Hepatic stellate cell (primary cell): ENCODE results near the gene CDRT4.

ENCODE experiments used
- DNase-seq: peaks from one replicate; pipeline ENCODE4 v3.0.0; 2011; ENCODE audit warnings: low spot score

The CDRT4 gene

DNA sequence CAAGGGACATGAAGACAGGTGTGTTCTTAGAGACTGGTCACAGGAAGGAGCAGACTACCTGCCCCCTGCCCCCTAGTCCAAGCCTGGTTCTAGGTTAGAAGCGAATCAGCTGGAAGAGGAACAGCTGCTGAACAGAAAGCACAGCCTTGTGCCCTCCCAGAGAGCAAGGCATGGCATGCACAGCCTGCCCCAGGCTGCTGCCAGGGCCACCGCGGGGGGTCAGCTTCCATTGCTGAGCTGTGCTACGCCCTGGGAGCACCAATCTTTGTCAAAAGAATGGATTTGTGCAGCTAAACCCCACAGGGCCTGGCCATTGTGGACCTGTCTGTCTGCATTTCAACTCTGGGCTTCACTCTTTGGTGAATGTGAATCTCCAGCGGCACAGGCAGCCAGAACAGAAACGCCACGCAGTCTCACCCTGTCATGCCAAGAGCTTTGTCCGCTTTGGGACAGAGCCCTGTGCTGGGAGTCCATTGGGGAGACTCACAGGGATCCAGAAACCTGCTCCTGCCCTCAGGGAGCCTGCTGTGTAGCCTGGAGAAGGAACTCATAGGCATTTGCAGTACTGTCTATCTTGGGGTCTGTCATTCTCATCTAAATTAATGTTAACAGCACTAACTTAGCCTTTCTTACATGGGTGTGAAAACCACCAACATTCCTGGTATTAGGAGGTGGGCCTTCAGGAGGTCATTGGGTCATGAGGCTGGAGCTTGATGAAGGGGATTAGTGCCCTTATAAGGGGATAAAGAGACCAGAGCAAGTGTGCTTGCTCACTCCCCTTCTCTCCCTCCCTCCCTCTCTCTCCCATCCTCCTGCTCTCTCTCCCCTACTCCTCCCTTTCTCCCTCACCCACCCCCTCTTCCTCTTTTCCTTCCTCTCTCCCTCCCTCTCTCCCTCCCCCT is 25.6 kb upstream of the CDRT4 start:
- DNase-seq, result no peak

DNA sequence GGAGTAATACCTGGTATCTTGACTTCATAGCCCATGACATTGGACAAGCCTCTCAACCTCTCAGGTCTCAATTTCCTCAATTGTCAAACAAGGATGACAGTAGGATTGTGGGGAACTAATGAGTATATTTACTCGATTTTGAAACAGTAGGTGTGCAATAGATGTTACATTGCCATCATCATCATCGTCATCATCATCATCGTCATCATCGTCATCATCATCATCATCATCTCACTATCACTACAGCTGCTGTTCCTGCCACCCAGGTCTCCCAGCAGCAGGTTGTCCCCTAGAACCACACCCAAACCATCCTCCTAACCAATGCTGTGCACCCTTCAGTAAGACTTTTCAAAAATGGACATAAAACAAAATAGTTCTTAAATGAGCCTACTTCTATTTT is 24.8 kb upstream of the CDRT4 start:
- DNase-seq, result no peak

DNA sequence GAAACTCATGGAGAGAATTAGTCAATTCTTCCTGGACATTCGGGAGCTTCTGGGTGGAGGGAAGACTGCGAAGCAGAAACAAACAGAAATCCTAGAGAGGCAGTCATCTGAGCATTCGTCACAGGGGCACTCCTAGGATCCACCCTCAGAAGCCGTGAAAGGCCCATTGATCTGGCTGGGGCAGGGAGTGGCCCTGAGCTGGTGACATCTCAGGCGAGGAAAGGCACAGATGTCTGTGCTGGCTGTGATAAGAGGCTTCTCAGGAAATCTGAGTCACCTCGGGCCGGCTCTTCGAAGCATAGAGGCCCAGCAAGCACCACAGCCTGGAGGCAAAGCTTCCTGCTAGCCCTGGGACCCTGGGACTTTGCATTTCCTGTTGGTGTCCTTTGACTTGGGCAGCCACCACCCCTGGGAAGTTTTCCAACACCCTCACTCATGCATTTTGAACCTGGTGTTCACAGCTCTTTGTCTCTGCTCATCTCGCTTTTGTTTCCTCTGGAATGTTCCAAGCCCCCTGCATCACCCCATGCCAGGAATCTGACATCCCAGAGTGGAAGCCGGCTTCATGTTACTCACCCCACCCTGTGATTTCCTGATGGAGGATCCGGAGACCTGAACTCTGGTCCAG is 23.3 kb upstream of the CDRT4 start:
- DNase-seq, result peak; percentile 71

DNA sequence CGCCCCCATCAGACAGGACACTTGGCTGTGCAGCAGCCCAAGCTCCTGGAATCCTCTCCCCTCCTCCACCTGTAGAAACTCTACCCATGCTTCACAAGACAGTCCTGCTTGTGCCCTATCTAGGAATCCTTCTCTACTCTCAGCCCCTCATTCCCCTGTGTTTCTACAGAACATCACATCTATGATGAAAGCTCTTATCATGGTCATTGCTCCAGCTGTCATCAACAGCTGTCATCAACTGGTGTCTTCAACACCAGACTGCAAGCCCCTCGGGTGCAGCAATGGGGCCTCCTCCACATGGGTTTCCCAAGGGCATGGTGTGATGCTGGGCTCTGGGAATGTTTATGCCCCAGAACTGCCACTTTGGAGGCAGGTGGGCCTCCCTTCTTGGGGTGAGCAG is 21.1 kb upstream of the CDRT4 start:
- DNase-seq, result no peak

DNA sequence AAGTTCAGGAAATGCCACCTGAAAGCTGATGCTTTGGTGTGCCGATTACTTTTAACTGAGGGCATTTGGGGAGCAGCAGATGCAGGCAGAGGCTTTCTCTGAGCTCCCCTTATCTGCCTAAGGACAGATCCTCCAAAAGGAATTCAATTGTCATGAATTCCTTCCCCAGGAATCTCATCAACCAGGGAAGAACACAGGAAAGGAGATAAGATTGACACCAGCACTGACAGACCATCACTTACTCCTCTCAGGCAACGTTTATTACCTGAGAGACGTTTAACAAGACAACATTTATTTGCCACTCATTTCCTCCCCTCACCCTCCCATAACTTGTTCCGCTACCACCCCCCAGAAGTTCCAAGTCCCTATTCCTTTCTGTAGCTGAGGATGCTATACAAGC is 17.6 kb upstream of the CDRT4 start:
- no peak for DNase-seq

DNA sequence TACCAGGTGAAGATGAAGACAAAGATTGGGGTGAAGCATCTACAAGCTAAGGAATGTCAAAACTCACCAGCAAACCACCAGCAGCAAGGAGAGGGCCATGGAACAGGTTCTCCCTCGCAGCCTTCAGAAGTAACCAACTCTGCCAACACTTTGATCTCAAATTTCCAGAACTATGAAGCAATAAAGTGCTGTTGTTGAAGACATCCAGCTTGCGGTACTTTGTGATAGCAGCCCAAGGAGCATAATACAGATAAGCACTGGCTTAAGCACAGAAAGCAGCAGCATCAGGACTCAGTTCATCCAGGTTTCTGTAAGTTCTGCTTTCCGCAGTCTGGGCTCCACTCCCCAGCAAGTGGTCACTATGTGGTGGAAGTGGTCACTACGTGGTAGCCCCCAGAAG is 16.0 kb upstream of the CDRT4 start:
- no peak for DNase-seq

DNA sequence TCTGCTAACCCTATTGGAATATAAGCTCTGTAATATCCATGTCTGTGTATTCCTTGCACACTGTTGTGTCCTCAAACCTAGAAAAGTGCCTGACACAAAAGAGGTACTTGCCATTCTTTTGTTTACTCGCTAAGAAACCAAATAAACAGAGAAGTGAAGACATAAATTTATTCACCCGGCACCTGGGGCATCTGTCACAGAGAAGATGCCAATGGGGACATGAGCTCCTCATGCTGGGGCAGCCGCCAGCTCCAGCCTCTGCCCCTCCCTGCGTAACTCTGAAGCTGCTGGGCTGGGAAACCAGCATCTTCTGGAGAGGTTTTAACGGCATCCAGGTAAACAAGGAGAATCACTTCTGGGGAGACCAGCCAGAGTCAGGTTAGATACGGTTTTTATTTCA is 15.1 kb upstream of the CDRT4 start:
- DNase-seq, result no peak

DNA sequence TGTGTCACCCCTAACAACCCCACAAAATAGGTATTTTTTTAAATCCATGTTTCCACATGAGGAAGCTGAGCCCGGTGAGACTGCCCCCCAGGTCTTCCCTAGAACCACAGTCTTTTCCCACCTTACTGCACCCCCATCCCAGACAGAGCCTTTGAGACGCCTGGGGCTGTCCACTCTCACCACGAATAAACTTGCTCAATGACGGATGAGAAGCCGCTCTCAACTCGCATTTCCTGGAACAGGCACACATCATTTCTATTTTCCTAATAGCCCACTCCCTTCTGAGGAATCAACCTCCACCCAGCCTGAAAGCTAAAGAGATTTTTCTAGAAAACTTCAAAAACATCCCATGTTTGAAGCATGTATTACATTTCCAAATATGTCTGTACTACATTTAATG is 14.1 kb upstream of the CDRT4 start:
- no peak for DNase-seq

DNA sequence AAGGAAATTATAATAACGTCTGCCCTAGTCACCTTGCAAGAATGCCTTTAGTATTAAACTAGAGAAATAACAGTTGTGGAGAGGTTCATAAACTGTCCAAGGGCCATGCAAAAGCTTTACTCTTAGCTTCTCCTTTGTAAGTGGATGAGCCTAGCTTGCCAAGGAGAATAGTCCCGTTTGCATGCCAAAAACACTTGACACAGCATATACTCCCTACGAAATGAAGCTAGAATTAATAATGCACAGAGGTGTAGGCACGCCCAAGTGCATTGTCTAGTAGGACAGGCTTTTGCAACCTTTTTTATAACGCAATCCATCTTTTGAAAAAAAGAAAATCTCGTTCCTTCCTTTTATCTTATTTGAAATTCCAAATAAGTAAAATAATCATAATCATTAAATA is 12.8 kb upstream of the CDRT4 start:
- no peak for DNase-seq

DNA sequence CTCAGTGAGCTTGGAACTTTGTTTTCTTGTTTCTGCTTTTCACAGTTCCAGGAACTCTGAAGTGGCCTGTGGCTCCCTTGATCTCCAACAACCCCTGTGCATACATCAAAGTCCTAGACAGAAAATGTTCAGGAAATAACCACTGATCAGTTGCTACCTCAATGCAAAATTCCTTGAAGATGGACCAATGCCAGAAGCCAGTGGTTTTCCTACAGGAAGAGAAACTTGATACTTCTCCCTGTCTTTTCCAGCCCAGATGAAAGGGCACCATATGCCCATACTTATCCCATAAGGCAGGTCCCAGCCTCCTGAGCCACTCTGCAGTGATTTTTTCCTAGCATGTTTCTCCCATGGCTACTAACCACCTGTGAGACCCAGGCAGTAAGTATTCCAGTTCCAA is 12.3 kb upstream of the CDRT4 start:
- no peak for DNase-seq

DNA sequence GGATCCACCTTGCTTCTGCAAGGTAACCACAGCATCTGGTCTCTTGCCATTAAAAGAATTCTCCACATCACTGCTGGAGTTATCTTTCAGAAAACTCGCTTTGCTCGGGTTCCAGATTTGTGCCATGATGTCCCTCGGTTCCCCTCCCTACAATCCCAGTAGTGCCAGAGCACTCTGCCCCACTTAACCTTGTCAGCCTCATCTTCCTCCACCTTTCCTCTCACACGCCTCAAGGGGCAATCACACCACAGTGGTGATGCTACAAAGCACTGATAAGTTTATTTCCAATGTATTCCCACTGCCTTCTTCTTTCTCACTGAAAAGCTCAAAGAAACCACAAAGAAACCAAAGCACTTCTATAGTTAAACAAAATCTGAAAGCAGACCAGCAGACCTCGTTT is 11.4 kb upstream of the CDRT4 start:
- no peak for DNase-seq

DNA sequence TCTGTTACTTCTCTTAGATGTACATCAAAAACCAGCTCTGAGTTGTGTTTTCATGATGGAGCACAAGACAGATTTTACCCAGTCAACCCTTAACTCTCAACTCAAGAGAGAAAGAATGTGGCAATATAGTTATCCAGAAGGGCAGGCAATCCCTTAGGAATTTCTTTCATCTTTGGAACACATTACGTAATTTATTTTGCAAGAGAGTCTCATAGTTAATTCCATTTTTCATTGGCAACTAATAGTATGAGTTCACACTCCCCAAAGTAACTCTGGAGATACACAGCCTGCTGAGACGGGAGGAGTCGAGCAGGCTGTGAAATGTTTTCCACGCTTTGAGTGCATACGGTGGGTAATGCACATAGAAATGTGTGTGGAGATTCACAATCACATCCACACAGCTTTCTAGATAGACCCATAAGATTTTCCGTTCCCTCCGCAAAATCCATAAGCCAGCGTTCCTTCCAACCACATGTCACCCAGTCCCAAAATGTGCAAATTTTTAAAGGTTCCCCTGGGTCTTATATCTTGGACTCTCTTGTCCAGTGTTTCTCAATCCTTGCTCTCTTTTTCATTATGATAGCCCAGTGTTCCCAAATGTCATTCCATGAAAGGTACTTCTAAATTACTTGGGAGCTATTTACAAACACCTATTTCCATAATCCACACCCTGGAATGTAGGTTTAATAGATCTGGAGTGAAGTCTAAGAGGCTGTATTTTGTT is 8.4 kb upstream of the CDRT4 start:
- no peak for DNase-seq

DNA sequence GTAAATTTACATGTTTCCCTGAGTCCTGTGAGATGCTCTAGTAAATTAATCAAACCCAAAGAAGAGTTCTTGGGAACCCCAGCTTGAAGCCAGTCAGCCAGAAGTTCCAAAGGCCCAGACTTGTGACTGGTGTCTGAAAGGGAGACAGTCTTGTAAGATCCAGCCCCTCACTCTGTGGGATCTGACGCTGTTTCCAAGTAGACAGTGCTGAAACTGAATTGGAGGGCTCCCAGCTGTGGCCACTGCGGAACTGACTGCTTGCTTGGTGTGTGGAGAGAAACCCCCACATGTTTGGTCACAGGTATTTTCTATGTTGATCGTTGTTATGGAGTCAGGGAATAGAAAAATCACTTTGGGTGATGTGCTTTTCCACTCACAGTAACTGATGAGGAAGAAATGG is 5.5 kb upstream of the CDRT4 start:
- DNase-seq, result no peak

DNA sequence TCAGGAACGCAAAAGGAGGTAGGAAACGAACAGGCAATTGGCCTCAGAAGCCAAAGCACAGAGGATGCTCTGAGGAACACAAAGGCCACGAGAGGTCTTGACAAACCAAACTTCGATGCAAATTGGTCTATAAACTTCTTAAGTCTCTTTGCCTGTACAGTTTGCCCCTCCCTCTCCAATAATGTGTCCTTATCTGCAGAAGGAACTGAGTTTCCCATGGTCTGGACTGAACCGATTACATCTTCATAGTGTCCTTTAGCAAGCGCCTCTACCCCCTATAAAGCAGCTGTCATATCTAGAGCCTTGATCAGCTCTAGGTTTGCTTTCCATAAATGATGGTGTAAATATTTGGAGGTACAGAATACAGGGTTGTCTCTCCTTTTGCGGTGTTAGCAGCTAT is 3.1 kb upstream of the CDRT4 start:
- DNase-seq, result no peak

DNA sequence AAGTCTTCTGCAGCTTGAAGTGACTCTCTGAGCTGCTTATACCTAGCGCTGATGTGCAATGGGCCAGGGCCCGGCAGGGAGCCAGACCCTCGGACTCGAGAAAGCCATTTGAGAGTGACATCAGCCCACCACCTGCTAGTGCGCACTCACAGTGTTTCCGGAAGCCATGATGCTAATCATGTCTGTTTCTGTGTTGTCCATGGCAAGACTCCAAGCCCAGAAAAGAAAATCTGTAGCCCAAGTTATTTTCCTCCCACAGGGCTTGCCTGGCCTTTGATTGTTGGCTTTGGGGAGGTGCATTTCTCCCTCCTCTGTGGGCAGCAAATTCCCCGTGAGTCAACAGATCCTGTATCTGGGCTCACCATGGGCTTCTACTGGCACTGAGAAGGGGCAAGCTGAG is 1.8 kb upstream of the CDRT4 start:
- DNase-seq, result peak; percentile 32

DNA sequence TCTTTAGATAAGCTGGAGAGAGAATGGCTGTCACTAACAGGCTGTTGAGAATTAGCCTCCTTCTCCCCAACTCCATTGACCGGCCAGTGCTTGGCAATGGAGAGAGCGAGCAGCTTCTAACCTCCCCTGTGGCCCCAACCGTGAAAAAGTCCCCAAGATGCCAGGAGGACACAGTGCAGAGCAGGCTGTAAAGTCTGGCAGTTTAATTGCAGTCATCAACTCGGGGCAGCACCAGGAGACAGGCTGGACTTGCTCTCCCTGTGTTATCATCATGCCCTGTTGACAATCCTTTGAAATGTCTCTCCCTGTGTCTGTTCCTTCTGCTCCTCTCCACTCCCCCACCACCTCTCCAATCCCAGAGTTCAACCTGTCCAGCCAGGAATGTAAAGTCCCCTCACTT is 705 bp upstream of the CDRT4 start:
- DNase-seq, result no peak

DNA sequence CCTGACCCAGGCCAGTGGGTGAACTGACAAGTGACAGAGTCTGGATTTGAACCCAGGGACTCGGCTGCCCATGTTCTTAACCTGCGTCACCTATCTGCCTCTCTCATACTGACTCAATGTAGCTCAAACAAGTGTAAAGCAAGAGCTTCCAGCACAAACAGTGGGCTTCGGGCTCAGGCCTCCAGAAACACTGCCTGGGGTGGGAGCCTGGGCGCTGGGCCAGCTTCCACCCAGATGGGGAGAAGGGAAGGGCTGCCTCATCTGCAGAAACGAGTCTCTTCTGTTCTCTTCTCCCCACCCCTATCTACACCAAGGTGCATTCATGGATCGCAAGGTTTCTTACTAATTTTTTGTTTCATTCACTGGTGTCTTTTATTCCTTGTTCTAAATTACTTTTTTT is 1.3 kb downstream of the CDRT4 start:
- no peak for DNase-seq

DNA sequence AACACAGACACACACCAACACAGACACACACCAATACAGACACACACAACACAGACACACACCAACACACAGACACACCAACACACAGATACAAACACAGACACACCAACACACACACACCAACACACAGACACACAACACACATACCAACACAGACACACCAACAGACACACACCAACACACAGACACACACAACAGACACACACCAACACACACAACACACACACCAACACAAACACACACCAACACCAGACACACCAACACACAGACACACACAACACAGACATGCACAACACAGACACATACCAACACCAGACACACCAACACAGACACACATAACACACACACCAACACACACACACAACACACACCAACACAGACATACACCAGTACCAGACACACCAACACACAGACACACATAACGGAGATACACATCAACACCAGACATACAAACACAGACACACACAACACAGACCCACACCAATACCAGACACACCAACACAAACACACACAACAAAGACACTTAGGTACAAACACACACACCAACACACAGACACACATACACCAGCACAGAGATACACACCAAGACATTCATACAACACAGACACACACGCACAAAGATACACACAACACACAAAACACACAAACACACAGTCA is 2.2 kb downstream of the CDRT4 start:
- DNase-seq, result no peak

DNA sequence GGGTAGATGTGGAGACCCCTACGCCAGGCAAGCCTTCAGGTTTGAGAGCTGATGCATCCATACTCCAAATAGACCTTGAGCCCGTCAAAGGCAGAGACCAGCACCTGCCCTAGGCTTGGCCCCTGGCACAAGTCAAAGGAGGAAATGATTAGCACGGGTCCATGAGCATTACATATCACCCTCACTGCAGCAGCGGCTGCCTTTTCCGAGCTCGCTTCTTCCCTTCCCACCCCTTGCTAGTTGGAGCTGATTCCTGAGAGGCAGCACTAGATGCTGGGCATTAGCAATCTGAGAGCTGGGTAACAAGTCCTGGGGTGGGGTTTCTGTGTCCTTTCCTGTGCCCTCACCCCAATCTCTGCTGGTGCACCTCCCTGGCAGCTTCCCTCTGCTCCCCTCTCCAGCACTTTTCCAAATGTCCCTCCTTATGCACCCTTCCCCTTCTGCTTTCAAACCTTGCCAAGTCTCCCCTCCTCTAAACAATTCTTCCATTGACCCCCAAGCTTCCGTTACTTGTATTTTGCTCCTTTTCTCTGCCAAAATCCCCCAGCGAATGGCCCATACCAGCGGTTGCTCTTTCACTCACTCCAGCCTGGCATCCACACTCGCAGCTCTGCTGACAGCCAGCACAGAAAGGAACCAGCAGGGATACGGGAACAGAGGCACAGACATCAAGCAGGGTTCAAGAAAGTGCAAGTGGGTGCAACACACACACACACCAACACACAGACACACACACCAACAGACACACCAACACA is 3.0 kb downstream of the CDRT4 start:
- no peak for DNase-seq

DNA sequence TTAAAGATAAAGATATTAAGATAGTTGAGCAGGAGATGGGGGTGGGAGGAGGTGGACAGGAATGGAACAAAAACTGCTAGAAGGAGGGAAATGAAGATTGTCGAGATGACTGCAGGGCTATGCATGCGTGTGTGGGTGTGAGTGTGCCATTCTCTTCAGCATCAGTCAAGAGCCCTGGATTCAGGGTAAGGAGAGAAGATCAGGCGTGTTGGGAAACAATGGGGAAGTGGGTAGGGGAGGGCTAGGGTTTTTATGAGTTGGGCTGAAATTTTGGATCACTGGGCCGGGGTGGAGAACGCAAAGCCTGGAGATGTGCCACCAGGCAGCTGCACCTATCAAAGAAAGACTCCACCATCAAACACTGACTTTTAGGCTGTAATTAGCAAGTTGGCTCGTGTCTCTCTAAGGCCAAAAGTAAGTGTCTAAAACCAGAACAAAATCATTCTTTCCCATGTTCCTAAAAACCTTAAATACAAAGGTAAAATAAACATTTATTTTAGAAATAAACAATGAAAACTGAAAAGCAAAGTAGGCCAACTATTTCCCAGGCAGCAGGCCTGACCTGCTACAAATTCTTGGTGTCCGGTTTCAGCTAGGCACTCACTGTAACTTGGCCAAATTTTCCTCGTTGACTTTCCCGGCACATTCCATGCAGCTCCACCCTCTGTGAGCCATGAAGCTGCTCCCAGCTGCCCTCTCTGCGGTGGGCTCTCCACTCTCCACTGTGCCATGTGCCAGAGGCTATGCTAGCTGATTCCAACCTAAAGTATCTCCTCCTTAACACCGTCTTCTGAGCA is 4.2 kb downstream of the CDRT4 start:
- peak; percentile 81 for DNase-seq

DNA sequence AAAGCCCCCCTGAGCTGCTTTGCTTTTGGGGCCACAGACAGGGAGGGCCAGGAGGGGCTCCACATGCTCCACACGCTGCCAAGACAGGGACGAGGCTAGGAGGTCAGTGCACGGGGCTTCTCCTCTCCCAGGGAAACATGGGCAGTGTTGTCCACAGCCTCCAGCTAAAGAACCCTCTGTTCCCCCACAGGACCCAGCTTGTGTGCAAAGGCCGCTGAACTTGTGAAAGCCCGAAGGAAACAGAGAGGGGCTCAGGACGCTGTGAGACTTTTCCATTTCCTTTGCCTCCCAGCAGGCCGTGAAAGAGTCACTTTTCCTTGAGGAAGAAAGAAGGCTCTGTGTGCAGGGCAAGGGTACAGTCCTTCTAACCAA is 9.7 kb downstream of the CDRT4 start:
- no peak for DNase-seq
